H1 (cell line): ENCODE measurements around the gene YWHAQ. TPM values are rescaled to one million over a fixed set of nuclear protein-coding genes. Genes with fewer than 3 reads are reported as not detected.

Experiments
- CTCF ChIA-PET: fragments of 300-600 bp; sonication (Branson Sonifier 250); formaldehyde crosslinking; loops from one replicate; lab custom pipeline; 2021; ENCODE audit not compliant: partially characterized antibody; lab: Charles Lee
- POLR2A ChIA-PET: fragments of 300-600 bp; sonication (Branson Sonifier 250); formaldehyde crosslinking; loops from one replicate; lab custom pipeline; 2021; ENCODE audit warnings: inconsistent platforms; ENCODE audit not compliant: partially characterized antibody; lab: Charles Lee
- DNase-seq, 2 experiments: peaks; one replicate each; pipeline versions ENCODE4 v3.0.0 to v3.0.0-alpha.2; 2010 to 2022; ENCODE audit warnings: low spot score in 2 of 2, low read depth in 1 of 2, mixed read lengths in 1 of 2
- FAIRE-seq: peaks from 2 replicates; lab custom pipeline; 2011; peaks lifted over from hg19 to GRCh38; lab: Jason Lieb, UNC
- H2AFZ ChIP-seq: 2 replicates; pipeline ENCODE4 v1.8.1; 2012; ENCODE audit warnings: low read length, inconsistent platforms
- H2AK5ac ChIP-seq: 2 replicates; pipeline ENCODE4 v1.6.1; 2013; ENCODE audit warnings: low read depth, low read length
- H2BK120ac ChIP-seq: replicated peaks from 2 replicates; pipeline ENCODE3; 2013; ENCODE audit warnings: low read depth, low read length, inconsistent platforms
- H2BK12ac ChIP-seq: 2 replicates; pipeline ENCODE4 v1.6.1; 2013; ENCODE audit warnings: low read depth, low read length
- H2BK15ac ChIP-seq: 2 replicates; pipeline ENCODE4 v1.6.1; 2013; ENCODE audit warnings: low read length
- H2BK20ac ChIP-seq: 2 replicates; pipeline ENCODE4 v1.6.1; 2013; ENCODE audit warnings: low read length
- H2BK5ac ChIP-seq: 2 replicates; pipeline ENCODE4 v1.6.1; 2013; ENCODE audit warnings: low read depth, low read length
- H3K14ac ChIP-seq: 2 replicates; pipeline ENCODE4 v1.6.1; 2013; ENCODE audit warnings: inconsistent platforms; ENCODE audit not compliant: insufficient read length
- H3K18ac ChIP-seq: 2 replicates; pipeline ENCODE4 v1.6.1; 2013; ENCODE audit warnings: low read length; ENCODE audit errors: extremely low read depth
- H3K23ac ChIP-seq: 2 replicates; pipeline ENCODE4 v1.6.1; 2013; ENCODE audit warnings: inconsistent platforms; ENCODE audit not compliant: insufficient read length
- H3K23me2 ChIP-seq: 2 replicates; pipeline ENCODE4 v1.6.1; 2013; ENCODE audit warnings: low read depth, low read length
- H3K27ac ChIP-seq: 2 replicates; pipeline ENCODE4 v1.6.1; 2011; ENCODE audit warnings: low read depth, low read length, inconsistent platforms
- H3K27me3 ChIP-seq, 4 experiments: replicated peaks in 1 of 4; 1 replicate in 1 of 4; 2 replicates in 3 of 4; pipeline versions ENCODE4 v1.6.1 to v1.8.1; 2011 to 2013; ENCODE audit warnings: low read length in 3 of 4, mild to moderate bottlenecking in 3 of 4, inconsistent platforms in 2 of 4, mixed read lengths in 2 of 4, moderate library complexity in 1 of 4; ENCODE audit not compliant: control insufficient read depth in 3 of 4, insufficient read depth in 3 of 4; ENCODE audit errors: extremely low read depth in 1 of 4
- H3K36me3 ChIP-seq, 4 experiments: 2 replicates each; pipeline versions ENCODE4 v1.6.1 to v1.8.1; 2011 to 2013; ENCODE audit warnings: mild to moderate bottlenecking in 4 of 4, low read length in 3 of 4, moderate library complexity in 2 of 4, control low read depth in 1 of 4, inconsistent platforms in 1 of 4; ENCODE audit not compliant: insufficient read depth in 4 of 4, control insufficient read depth in 2 of 4
- H3K4ac ChIP-seq: replicated peaks from 2 replicates; pipeline ENCODE3; 2013; ENCODE audit warnings: low read length, low read depth, mixed read lengths, inconsistent platforms; ENCODE audit not compliant: insufficient read length
- H3K4me1 ChIP-seq, 4 experiments: replicated peaks in 1 of 4; 1 replicate in 1 of 4; 2 replicates in 3 of 4; pipeline versions ENCODE4 v1.6.1 to v1.8.1; 2011 to 2013; ENCODE audit warnings: low read length in 3 of 4, inconsistent platforms in 2 of 4, mixed read lengths in 1 of 4; ENCODE audit not compliant: insufficient read depth in 4 of 4, control insufficient read depth in 3 of 4
- H3K4me2 ChIP-seq, 2 experiments: 2 replicates each; pipeline versions ENCODE4 v1.6.1 to v1.8.1; 2011 to 2013; ENCODE audit warnings: low read depth in 2 of 2, low read length in 2 of 2, control low read depth in 1 of 2, inconsistent platforms in 1 of 2, mild to moderate bottlenecking in 1 of 2; ENCODE audit not compliant: insufficient read depth in 1 of 2
- H3K4me3 ChIP-seq, 4 experiments: fragments of 200-600, 300-600 bp in 1 of 4; sonication (generic), shearing (Covaris generic), sonication (Bioruptor Twin) in 1 of 4; 2 replicates each; pipeline versions ENCODE4 v1.5.1 to v1.8.1; 2011 to 2016; ENCODE audit warnings: low read length in 4 of 4, low read depth in 3 of 4, control low read depth in 2 of 4, inconsistent platforms in 2 of 4, mild to moderate bottlenecking in 2 of 4, mixed read lengths in 1 of 4, moderate library complexity in 1 of 4; ENCODE audit not compliant: insufficient read depth in 2 of 4; ENCODE audit errors: extremely low read depth in 1 of 4
- H3K56ac ChIP-seq: replicated peaks from 2 replicates; pipeline ENCODE3; 2013; ENCODE audit warnings: low read depth, mild to moderate bottlenecking, mixed read lengths, low read length, inconsistent platforms; ENCODE audit not compliant: insufficient read length
- H3K79me1 ChIP-seq: 2 replicates; pipeline ENCODE4 v1.6.1; 2013; ENCODE audit warnings: low read depth, low read length, control low read depth
- H3K79me2 ChIP-seq, 2 experiments: 2 replicates each; pipeline versions ENCODE4 v1.6.1 to v1.8.1; 2012 to 2013; ENCODE audit warnings: low read length in 2 of 2, mild to moderate bottlenecking in 2 of 2, inconsistent platforms in 1 of 2; ENCODE audit not compliant: insufficient read depth in 2 of 2, control insufficient read depth in 1 of 2
- H3K9ac ChIP-seq, 4 experiments: replicated peaks in 1 of 4; 1 replicate in 1 of 4; 2 replicates in 3 of 4; pipeline versions ENCODE4 v1.6.1 to v1.8.1; 2011 to 2013; ENCODE audit warnings: low read depth in 3 of 4, low read length in 3 of 4, control low read depth in 2 of 4, mild to moderate bottlenecking in 2 of 4, moderate library complexity in 2 of 4, inconsistent platforms in 1 of 4; ENCODE audit errors: extremely low read depth in 1 of 4
- H3K9me3 ChIP-seq, 2 experiments: 2 replicates each; pipeline versions ENCODE4 v1.6.1 to v1.8.1; 2012 to 2013; ENCODE audit warnings: mild to moderate bottlenecking in 2 of 2, moderate library complexity in 2 of 2, control low read depth in 1 of 2, inconsistent platforms in 1 of 2, low read depth in 1 of 2, low read length in 1 of 2, mixed read lengths in 1 of 2; ENCODE audit not compliant: insufficient read depth in 2 of 2
- H4K20me1 ChIP-seq, 2 experiments: replicated peaks in 1 of 2; 2 replicates each; pipeline versions ENCODE3 to v1.8.1; 2011 to 2013; ENCODE audit warnings: inconsistent platforms in 2 of 2, low read length in 2 of 2, mild to moderate bottlenecking in 1 of 2; ENCODE audit not compliant: insufficient read depth in 2 of 2, control insufficient read depth in 1 of 2
- H4K5ac ChIP-seq: 2 replicates; pipeline ENCODE4 v1.6.1; 2013; ENCODE audit warnings: low read length, low read depth, mixed read lengths, inconsistent platforms; ENCODE audit not compliant: insufficient read length
- H4K8ac ChIP-seq: 2 replicates; pipeline ENCODE4 v1.8.0; 2013; ENCODE audit warnings: mild to moderate bottlenecking, moderate library complexity, low read length, inconsistent platforms; ENCODE audit not compliant: insufficient read depth; ENCODE audit errors: extremely low read depth
- H4K91ac ChIP-seq: replicated peaks from 2 replicates; pipeline ENCODE3; 2013; ENCODE audit warnings: low read length, mixed read lengths, inconsistent platforms; ENCODE audit not compliant: insufficient read length
- EP300 ChIP-seq, 2 experiments: IDR thresholded peaks; 1 replicate in 1 of 2; 2 replicates in 1 of 2; pipeline ENCODE4 v1.6.1; 2011 to 2012; ENCODE audit warnings: low read depth in 2 of 2, low read length in 2 of 2, mild to moderate bottlenecking in 2 of 2, borderline replicate concordance in 1 of 2, inconsistent platforms in 1 of 2, moderate library complexity in 1 of 2
- JUND ChIP-seq: IDR thresholded peaks from 2 replicates; pipeline ENCODE4 v1.6.1; 2011; ENCODE audit warnings: mild to moderate bottlenecking, improper control_type of control experiment, low read length
- POLR2AphosphoS5 ChIP-seq: IDR thresholded peaks from 2 replicates; pipeline ENCODE4 v1.6.1; 2011; ENCODE audit warnings: low read depth, low read length
- SIN3A ChIP-seq, 2 experiments: IDR thresholded peaks in 1 of 2; conservative IDR thresholded peaks in 1 of 2; 2 replicates each; pipeline ENCODE4 v1.6.1; 2011 to 2012; ENCODE audit warnings: low read length in 2 of 2, improper control_type of control experiment in 1 of 2, low read depth in 1 of 2, mild to moderate bottlenecking in 1 of 2
- SP2 ChIP-seq: IDR thresholded peaks from 2 replicates; pipeline ENCODE4 v1.6.1; 2012; ENCODE audit warnings: mild to moderate bottlenecking, low read length, inconsistent platforms
- SRF ChIP-seq: IDR thresholded peaks from 2 replicates; pipeline ENCODE4 v1.6.1; 2011; ENCODE audit warnings: mild to moderate bottlenecking, low read depth, low read length, moderate library complexity
- TCF12 ChIP-seq: IDR thresholded peaks from 2 replicates; pipeline ENCODE4 v1.6.1; 2011; ENCODE audit warnings: low read depth, mild to moderate bottlenecking, low read length
- WGBS, 2 experiments: shearing (Covaris generic) in 1 of 2; methylation state at CpG; one replicate each; pipeline versions ENCODE4 v1.1.6 to v1.1.7; 2013 to 2015; ENCODE audit warnings: low lambda C conversion rate in 2 of 2, mixed read lengths in 2 of 2, inconsistent platforms in 1 of 2, low coverage in 1 of 2, missing lambda C conversion rate in 1 of 2; ENCODE audit not compliant: insufficient replicate concordance in 2 of 2, insufficient coverage in 1 of 2, insufficient read length in 1 of 2; ENCODE audit errors: extremely low coverage in 1 of 2, missing lambda C conversion rate in 1 of 2; 5-methylcytosine and 5-hydroxymethylcytosine counted together
- polyA plus RNA-seq, 7 experiments: library from polyadenylated mRNA; depleted of rRNA in 3 of 7; stranded (reverse) in 5 of 7; unstranded in 2 of 7; fragments of >200 nt in 5 of 7; fragments of 200-250 nt in 2 of 7; gene quantifications; 1 replicate in 5 of 7; 2 replicates in 1 of 7; 4 replicates in 1 of 7; pipeline versions ENCODE4 v1.2.1 to v1.2.3, GENCODE V29; 2011 to 2013; ENCODE audit warnings: missing spikeins in 2 of 7, mixed read lengths in 2 of 7
- total RNA-seq: library from RNA; stranded (reverse); fragmentation: NEBNext Ultra II Directional; extraction: Animal tissue kit (Norgen Biotek cat#: 25700); gene quantifications from 2 replicates; pipeline ENCODE4 v1.2.1, GENCODE V29; 2021
- TF ChIP-seq, protein P1 (sequence below): IDR thresholded peaks from 2 replicates; pipeline ENCODE4 v1.6.1; 2012; ENCODE audit warnings: low read length, inconsistent platforms

Gene YWHAQ
- total and polyA plus RNA-seq, 2 of the 8 experiments (the other 6 are each of a cell fraction or from before 2014, with no cell fraction given) = 244 to 480 TPM

GRCh38 chr2:9661261-9661660 is 30.5 kb upstream of the YWHAQ start:
- no peaks in the 10 kb centered on the region for H3K9me3 ChIP-seq
- H3K18ac ChIP-seq = no peak overlapping the region
- no peaks in the 10 kb centered on the region for H3K79me2 ChIP-seq
- H2BK15ac ChIP-seq = no peak overlapping the region
- H3K56ac ChIP-seq = no peak overlapping the region
- ChIA-PET CTCF (no interaction called here), POLR2A (interaction anchor here (1.5 kb wide), 1 partner anchor 31 kb away, joined by 7 read pairs; the partner anchor contains the start of gene YWHAQ)
- H2AK5ac ChIP-seq = no peak overlapping the region
- H4K20me1 ChIP-seq = no peaks in the 10 kb centered on the region
- no peak overlapping the region for H2BK120ac ChIP-seq
- H2AFZ ChIP-seq = no peak overlapping the region
- H2BK12ac ChIP-seq = no peak overlapping the region
- no peaks in the 10 kb centered on the region; a peak in 1 of 7 replicates for H3K4me1 ChIP-seq
- no peak overlapping the region for H3K4ac ChIP-seq
- no peaks in the 10 kb centered on the region for H3K23me2 ChIP-seq
- no peak overlapping the region for H2BK20ac ChIP-seq
- no peak for FAIRE-seq
- H3K4me2 ChIP-seq = no peak overlapping the region
- no peak overlapping the region for H4K5ac ChIP-seq
- H3K79me1 ChIP-seq = no peaks in the 10 kb centered on the region
- H4K91ac ChIP-seq = no peak overlapping the region
- H3K27me3 ChIP-seq = no peaks in the 10 kb centered on the region
- H3K14ac ChIP-seq = no peak overlapping the region
- H3K23ac ChIP-seq = no peak overlapping the region
- TF ChIP-seq JUND (no peak), EP300 (IDR thresholded peaks at IDR 0.05; ENCODE audit: borderline replicate concordance in 1 of 2, low read depth in 2 of 2, low read length in 2 of 2) (no peak), SP2 (no peak), TCF12 (no peak), SRF (no peak), SIN3A (conservative IDR thresholded peaks at IDR 0.05 in 1 of 2, IDR thresholded peaks at IDR 0.05 in 1 of 2; ENCODE audit: low read depth in 1 of 2, low read length in 2 of 2) (no peak), POLR2AphosphoS5 (no peak)
- TF ChIP-seq, protein P1, sequence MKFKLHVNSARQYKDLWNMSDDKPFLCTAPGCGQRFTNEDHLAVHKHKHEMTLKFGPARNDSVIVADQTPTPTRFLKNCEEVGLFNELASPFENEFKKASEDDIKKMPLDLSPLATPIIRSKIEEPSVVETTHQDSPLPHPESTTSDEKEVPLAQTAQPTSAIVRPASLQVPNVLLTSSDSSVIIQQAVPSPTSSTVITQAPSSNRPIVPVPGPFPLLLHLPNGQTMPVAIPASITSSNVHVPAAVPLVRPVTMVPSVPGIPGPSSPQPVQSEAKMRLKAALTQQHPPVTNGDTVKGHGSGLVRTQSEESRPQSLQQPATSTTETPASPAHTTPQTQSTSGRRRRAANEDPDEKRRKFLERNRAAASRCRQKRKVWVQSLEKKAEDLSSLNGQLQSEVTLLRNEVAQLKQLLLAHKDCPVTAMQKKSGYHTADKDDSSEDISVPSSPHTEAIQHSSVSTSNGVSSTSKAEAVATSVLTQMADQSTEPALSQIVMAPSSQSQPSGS = no peak
- H3K9ac ChIP-seq = no peak overlapping the region
- H3K4me3 ChIP-seq = no peak overlapping the region
- H3K36me3 ChIP-seq = no peaks in the 10 kb centered on the region
- no peak for DNase-seq
- no peak overlapping the region for H4K8ac ChIP-seq
- no peak overlapping the region for H2BK5ac ChIP-seq
- H3K27ac ChIP-seq = no peak overlapping the region
- WGBS, 2 experiments = 77% methylated on average over 8 of the region's 8 CpGs; no CpG with 5 or more reads in 1 of the 2 experiments
